IPS-18a (cell line): ENCODE data around the gene TMEM45A.
"Not testable (repeated sequence)": the region's sequence is repeated elsewhere in the genome, so short reads cannot be mapped to it uniquely, and the experiment has no call there.

Experiments
- H3K27ac ChIP-seq: one replicate; pipeline ENCODE4 v1.5.1; 2013; ENCODE audit warnings: low read length
- H3K27me3 ChIP-seq: one replicate; pipeline ENCODE4 v1.6.1; 2013; ENCODE audit warnings: mild to moderate bottlenecking, low read length; ENCODE audit not compliant: control insufficient read depth, insufficient read depth
- H3K36me3 ChIP-seq: one replicate; pipeline ENCODE4 v1.6.1; 2013; ENCODE audit warnings: low read depth, low read length; ENCODE audit not compliant: control insufficient read depth
- H3K4me1 ChIP-seq: one replicate; pipeline ENCODE4 v1.6.1; 2013; ENCODE audit warnings: low read depth, low read length; ENCODE audit not compliant: control insufficient read depth
- H3K4me3 ChIP-seq: one replicate; pipeline ENCODE4 v1.5.1; 2013; ENCODE audit warnings: low read length
- H3K9ac ChIP-seq: one replicate; pipeline ENCODE4 v1.6.1; 2013; ENCODE audit warnings: mild to moderate bottlenecking, low read length, moderate library complexity
- H3K9me3 ChIP-seq: one replicate; pipeline ENCODE4 v1.6.1; 2013; ENCODE audit warnings: low read depth, low read length; ENCODE audit not compliant: control insufficient read depth

Gene TMEM45A

GRCh38 chr3:100581650-100582049, 89.2 kb downstream of the TMEM45A start:
- Histone ChIP-seq H3K27me3 (no peaks in the 10 kb centered on the region), H3K36me3 (no peaks in the 10 kb centered on the region), H3K27ac (no peak overlapping the region), H3K9ac (no peak overlapping the region), H3K4me3 (no peak overlapping the region), H3K9me3 (peaks cover 6% of the 10 kb centered on the region), H3K4me1 (peaks cover 3% of the 10 kb centered on the region)

GRCh38 chr3:100582157-100582556, 89.7 kb downstream of the TMEM45A start:
- not testable (repeated sequence) for H3K4me1 ChIP-seq, H3K4me3 ChIP-seq, H3K9me3 ChIP-seq, H3K27ac ChIP-seq, H3K27me3 ChIP-seq, H3K9ac ChIP-seq, H3K36me3 ChIP-seq

DNA sequence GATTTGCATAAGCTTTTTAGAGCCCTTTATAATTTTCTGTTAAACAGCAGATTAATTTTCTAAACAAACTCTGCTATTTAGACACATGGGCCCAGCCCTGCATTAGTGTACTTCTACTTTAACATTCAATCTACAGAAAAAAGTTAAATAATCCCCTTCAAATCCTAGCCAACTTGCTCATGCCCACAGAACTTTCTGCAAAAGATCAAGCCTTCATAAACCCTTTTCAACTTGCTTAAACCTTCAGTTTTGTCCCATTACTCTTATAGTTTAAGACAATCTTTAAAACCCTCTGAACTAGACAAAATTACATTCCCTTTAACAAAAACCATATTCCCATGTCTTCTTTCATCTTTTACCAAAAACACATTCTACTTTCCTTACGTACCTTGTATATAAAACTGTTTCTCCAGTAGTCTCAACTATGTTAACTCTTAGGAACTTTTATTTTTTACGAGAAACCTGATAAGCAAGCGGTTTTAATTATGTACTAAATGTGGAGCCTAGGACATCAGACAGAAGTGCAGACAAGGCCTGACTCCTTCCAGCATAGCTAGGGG, 91.8 kb downstream of the TMEM45A start:
- Histone ChIP-seq H3K4me1 (no peaks in the 10 kb centered on the region), H3K27ac (no peak overlapping the region), H3K9me3 (peaks cover 6% of the 10 kb centered on the region), H3K9ac (no peak overlapping the region), H3K4me3 (no peak overlapping the region), H3K27me3 (no peaks in the 10 kb centered on the region), H3K36me3 (no peaks in the 10 kb centered on the region)

GRCh38 chr3:100586832-100587231, 94.4 kb downstream of the TMEM45A start:
- Histone ChIP-seq H3K4me1 (no peaks in the 10 kb centered on the region), H3K36me3 (no peaks in the 10 kb centered on the region), H3K9me3 (peaks cover 6% of the 10 kb centered on the region), H3K9ac (no peak overlapping the region), H3K27ac (no peak overlapping the region), H3K4me3 (no peak overlapping the region), H3K27me3 (no peaks in the 10 kb centered on the region)

DNA sequence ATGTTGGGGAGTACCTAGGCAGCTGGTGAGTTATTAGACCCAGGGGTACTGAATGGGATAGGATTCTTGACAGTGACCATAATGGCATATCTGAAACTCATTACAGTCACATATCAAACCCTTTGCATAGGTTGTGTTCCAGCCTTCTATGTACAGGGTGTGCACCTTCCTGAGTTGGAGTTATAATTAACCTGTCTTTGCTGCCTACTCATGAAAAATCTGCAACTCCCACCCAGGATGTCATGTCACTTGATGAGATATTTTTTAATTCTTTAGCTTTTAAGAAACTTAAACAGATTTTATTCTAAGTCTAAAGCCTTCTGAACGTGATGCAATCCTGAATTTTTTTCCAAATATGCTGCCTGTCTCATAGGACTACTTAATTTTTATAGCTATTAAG, 95.8 kb downstream of the TMEM45A start:
- no peaks in the 10 kb centered on the region for H3K4me1 ChIP-seq
- H3K27me3 ChIP-seq, result no peaks in the 10 kb centered on the region
- H3K4me3 ChIP-seq, result no peak overlapping the region
- H3K9me3 ChIP-seq, result peaks cover 6% of the 10 kb centered on the region
- no peak overlapping the region for H3K27ac ChIP-seq
- no peaks in the 10 kb centered on the region for H3K36me3 ChIP-seq
- H3K9ac ChIP-seq, result no peak overlapping the region

DNA sequence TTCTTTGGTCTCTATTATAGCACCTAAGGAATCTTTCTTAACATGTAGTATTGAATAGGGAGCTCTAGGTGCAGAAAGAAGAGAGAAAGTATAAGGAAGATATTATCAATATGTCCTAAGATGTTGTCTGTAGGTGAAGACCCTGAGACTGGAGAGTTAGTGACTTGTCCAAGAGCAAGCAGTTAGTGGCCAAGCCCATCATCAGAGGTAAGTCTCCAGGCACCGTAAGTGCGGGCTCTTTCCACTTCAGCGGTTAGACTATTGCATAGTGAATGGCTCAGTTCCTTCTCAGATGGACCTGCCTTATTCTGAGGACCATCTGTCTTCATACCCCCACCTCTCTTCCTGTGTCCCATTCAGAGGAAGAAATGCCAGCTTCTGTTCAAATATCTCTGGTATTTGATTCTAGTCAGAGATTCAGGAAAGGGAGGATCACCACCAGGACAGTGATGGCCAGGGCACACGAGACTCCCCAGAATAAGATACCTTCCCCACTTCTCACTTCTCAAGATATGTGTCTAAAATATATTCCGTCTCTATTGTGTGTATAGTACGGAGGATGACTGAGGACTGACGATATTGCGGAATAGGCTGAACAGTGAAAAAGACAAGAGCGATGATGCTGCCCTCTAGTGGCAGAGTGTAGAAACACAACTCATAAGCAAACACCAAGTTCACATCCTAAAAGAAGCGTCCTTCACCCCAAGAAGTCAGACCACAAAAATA, 97.9 kb downstream of the TMEM45A start:
- Histone ChIP-seq H3K36me3 (no peaks in the 10 kb centered on the region), H3K4me3 (no peak overlapping the region), H3K27ac (no peak overlapping the region), H3K9ac (no peak overlapping the region), H3K27me3 (no peaks in the 10 kb centered on the region), H3K9me3 (peaks cover under 1% of the 10 kb centered on the region), H3K4me1 (no peaks in the 10 kb centered on the region)

DNA sequence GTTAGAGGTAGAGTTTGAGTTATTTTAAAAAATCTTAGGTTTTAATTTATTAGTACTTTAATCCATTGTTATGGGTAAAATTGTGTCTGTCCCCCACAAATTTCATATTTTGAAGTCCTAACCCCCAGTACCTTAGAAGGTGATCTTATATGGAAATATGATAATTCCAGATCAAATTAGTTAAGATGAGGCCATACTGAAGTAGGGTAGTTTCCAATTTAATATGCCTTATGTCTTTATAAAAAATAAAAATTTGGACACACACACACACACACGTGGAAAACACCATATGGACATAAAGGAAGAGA, 98.4 kb downstream of the TMEM45A start:
- Histone ChIP-seq H3K9me3 (no peaks in the 10 kb centered on the region), H3K36me3 (no peaks in the 10 kb centered on the region), H3K27ac (no peak overlapping the region), H3K27me3 (no peaks in the 10 kb centered on the region), H3K4me3 (no peak overlapping the region), H3K4me1 (no peaks in the 10 kb centered on the region), H3K9ac (no peak overlapping the region)

GRCh38 chr3:100591411-100591810, 99.0 kb downstream of the TMEM45A start:
- Histone ChIP-seq H3K9ac (no peak overlapping the region), H3K27ac (no peak overlapping the region), H3K4me3 (no peak overlapping the region), H3K4me1 (no peaks in the 10 kb centered on the region), H3K9me3 (no peaks in the 10 kb centered on the region), H3K36me3 (no peaks in the 10 kb centered on the region), H3K27me3 (no peaks in the 10 kb centered on the region)

DNA sequence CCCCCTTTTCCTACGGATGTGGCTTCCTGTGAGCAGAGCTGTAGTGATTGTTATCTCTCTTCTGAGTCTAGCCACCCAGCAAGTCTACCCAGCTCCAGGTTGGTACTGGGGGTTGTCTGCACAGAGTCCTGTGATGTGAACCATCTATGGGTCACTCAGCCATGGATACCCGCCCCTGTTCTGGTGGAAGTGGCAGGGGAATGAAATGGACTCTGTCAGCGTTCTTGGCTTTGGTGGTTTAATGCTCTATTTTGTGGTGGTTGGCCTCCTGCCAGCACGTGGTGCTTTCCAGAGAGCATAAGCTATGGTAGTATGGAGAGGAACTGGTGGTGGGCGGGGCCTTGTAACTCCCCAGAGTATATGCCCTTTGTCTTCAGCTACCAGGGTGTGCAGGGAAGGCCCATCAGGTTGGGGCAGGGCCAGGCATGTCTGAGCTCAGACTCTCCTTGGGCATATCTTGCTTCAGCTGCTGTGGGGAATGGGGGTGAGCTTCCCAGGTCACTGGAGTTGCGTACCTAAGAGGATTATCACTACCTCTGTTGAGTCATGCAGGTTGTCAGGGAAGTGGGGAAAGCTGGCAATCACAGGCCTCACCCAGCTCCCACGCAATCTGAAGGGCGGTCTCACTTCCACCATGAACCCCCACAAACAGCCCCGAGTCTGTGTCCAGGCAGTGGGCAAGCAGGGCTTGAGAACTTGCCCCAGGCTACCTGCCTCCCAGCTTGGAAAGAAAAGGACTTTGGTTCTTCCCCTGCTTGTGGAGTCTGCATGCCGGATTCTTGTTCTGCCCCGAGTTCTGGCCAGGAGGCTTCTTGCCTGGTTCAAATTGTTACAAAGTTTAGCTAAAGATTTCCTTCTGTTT, 108.0 kb downstream of the TMEM45A start:
- Histone ChIP-seq H3K9ac (no peak overlapping the region), H3K27me3 (no peaks in the 10 kb centered on the region), H3K27ac (no peak overlapping the region), H3K4me1 (peaks cover 13% of the 10 kb centered on the region), H3K36me3 (no peaks in the 10 kb centered on the region), H3K9me3 (no peaks in the 10 kb centered on the region), H3K4me3 (no peak overlapping the region)

- Histone ChIP-seq H3K4me3 (no peak overlapping the region), H3K36me3 (no peaks in the 10 kb centered on the region), H3K27ac (no peak overlapping the region), H3K4me1 (peaks cover 13% of the 10 kb centered on the region), H3K27me3 (no peaks in the 10 kb centered on the region), H3K9me3 (no peaks in the 10 kb centered on the region), H3K9ac (no peak overlapping the region)
Measured at GRCh38 chr3:100602506-100603444, 110.4 kb downstream of the TMEM45A start.

- H3K27ac ChIP-seq, result no peak overlapping the region
- H3K4me3 ChIP-seq, result no peak overlapping the region
- H3K4me1 ChIP-seq, result peaks cover 13% of the 10 kb centered on the region
- H3K9ac ChIP-seq, result no peak overlapping the region
- H3K27me3 ChIP-seq, result no peaks in the 10 kb centered on the region
- no peaks in the 10 kb centered on the region for H3K36me3 ChIP-seq
- no peaks in the 10 kb centered on the region for H3K9me3 ChIP-seq
Measured at GRCh38 chr3:100603469-100603868, 111.0 kb downstream of the TMEM45A start.
